Activated CD8-positive, alpha-beta memory T cell treated with anti-CD3 and anti-CD28 coated beads, Interleukin-2, amount 50 U/mL, for 4 hours (primary cell): ENCODE data around the gene IL10RB.
"Not testable (repeated sequence)": the region's sequence is repeated elsewhere in the genome, so short reads cannot be mapped to it uniquely, and the experiment has no call there.

Experiments
- DNase-seq: peaks from one replicate; pipeline ENCODE4 v3.0.0-alpha.2; 2020

Gene IL10RB

GRCh38 chr21:33242846-33243245 is 23.3 kb upstream of the IL10RB start:
- not testable (repeated sequence) for DNase-seq

- no peak for DNase-seq
These were observed 21.9 kb upstream of the IL10RB start for GRCh38 chr21:33244082-33244778.

- DNase-seq = no peak
These were observed 21.4 kb upstream of the IL10RB start for GRCh38 chr21:33244779-33245105.

GRCh38 chr21:33245289-33245918 is 20.8 kb upstream of the IL10RB start:
- DNase-seq = no peak

GRCh38 chr21:33246506-33246905 is 19.7 kb upstream of the IL10RB start:
- no peak for DNase-seq

- no peak for DNase-seq
These were observed 19.2 kb upstream of the IL10RB start for GRCh38 chr21:33246963-33247362.

- DNase-seq = no peak
These were observed 18.6 kb upstream of the IL10RB start for GRCh38 chr21:33247599-33247998.

- DNase-seq = no peak
These were observed 16.7 kb upstream of the IL10RB start for GRCh38 chr21:33249331-33250002.

- no peak for DNase-seq
These were observed 15.0 kb upstream of the IL10RB start for GRCh38 chr21:33251119-33251518.

GRCh38 chr21:33253382-33253781 is 12.8 kb upstream of the IL10RB start:
- not testable (repeated sequence) for DNase-seq

- DNase-seq = no peak
These were observed 11.4 kb upstream of the IL10RB start for GRCh38 chr21:33254766-33255165.

GRCh38 chr21:33255404-33255803 is 10.8 kb upstream of the IL10RB start:
- DNase-seq = no peak

GRCh38 chr21:33256019-33256418 is 10.1 kb upstream of the IL10RB start:
- no peak for DNase-seq

- DNase-seq = no peak
These were observed 8.9 kb upstream of the IL10RB start for GRCh38 chr21:33257094-33257803.

- DNase-seq = no peak
These were observed 7.7 kb upstream of the IL10RB start for GRCh38 chr21:33258475-33258874.

- no peak for DNase-seq
These were observed 6.7 kb upstream of the IL10RB start for GRCh38 chr21:33259428-33259827.

GRCh38 chr21:33259995-33260394 is 6.2 kb upstream of the IL10RB start:
- DNase-seq = no peak

GRCh38 chr21:33261635-33262034 is 4.5 kb upstream of the IL10RB start:
- DNase-seq = no peak

GRCh38 chr21:33262921-33263320 is 3.2 kb upstream of the IL10RB start:
- DNase-seq = no peak

- DNase-seq = no peak
These were observed 1.6 kb upstream of the IL10RB start for GRCh38 chr21:33264561-33264960.

GRCh38 chr21:33265664-33266049 is 510 bp upstream of the IL10RB start:
- no peak for DNase-seq

GRCh38 chr21:33266789-33267135 is 595 bp downstream of the IL10RB start:
- peak; percentile 40 for DNase-seq

- no peak for DNase-seq
These were observed 1.1 kb downstream of the IL10RB start for GRCh38 chr21:33267250-33267649.

- DNase-seq = no peak
These were observed 2.2 kb downstream of the IL10RB start for GRCh38 chr21:33268393-33268736.
